Measurements from ENCODE around the gene NFKBIE. TPM values are rescaled to one million over a fixed set of nuclear protein-coding genes. Genes with fewer than 3 reads are reported as not detected.
A peak's percentile ranks its signal among the peaks of the same experiment; 100 is the strongest.

NFKBIE gene
- total and polyA plus RNA-seq, 9 of the 15 experiments (the other 6 are each of a cell fraction or from before 2014, with no cell fraction given) = 2.1 to 16.4 (median 11.7) TPM

- TF ChIP-seq, protein P1, sequence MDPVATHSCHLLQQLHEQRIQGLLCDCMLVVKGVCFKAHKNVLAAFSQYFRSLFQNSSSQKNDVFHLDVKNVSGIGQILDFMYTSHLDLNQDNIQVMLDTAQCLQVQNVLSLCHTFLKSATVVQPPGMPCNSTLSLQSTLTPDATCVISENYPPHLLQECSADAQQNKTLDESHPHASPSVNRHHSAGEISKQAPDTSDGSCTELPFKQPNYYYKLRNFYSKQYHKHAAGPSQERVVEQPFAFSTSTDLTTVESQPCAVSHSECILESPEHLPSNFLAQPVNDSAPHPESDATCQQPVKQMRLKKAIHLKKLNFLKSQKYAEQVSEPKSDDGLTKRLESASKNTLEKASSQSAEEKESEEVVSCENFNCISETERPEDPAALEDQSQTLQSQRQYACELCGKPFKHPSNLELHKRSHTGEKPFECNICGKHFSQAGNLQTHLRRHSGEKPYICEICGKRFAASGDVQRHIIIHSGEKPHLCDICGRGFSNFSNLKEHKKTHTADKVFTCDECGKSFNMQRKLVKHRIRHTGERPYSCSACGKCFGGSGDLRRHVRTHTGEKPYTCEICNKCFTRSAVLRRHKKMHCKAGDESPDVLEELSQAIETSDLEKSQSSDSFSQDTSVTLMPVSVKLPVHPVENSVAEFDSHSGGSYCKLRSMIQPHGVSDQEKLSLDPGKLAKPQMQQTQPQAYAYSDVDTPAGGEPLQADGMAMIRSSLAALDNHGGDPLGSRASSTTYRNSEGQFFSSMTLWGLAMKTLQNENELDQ (CRISPR knock-in tag; IDR thresholded peaks at IDR 0.05; ENCODE audit: borderline replicate concordance) = peak; percentile 70; the same call in 1 of the 2 replicates
- TF ChIP-seq CEBPG (CRISPR knock-in tag; IDR thresholded peaks at IDR 0.05) (no peak), CEBPG (tag; conservative IDR thresholded peaks at IDR 0.05 in 1 of 2, IDR thresholded peaks at IDR 0.05 in 1 of 2) (no peak), ZBTB26 (CRISPR knock-in tag; IDR thresholded peaks at IDR 0.05) (no peak), RBM17 (IDR thresholded peaks at IDR 0.05; ENCODE audit: borderline replicate concordance, low read depth, low read length) (no peak), RBM34 (IDR thresholded peaks at IDR 0.05; ENCODE audit: borderline replicate concordance, insufficient read depth, low read length) (no peak), SLC30A9 (CRISPR knock-in tag; IDR thresholded peaks at IDR 0.05) (no peak), ZNF124 (CRISPR knock-in tag; IDR thresholded peaks at IDR 0.05) (no peak), HDGF (IDR thresholded peaks at IDR 0.05) (no peak), KDM2B (CRISPR knock-in tag; IDR thresholded peaks at IDR 0.05) (0 out of 2 replicates have a peak, but pooled peaks have one; percentile 20), TAF7 (tag; IDR thresholded peaks at IDR 0.05) (0 out of 2 replicates have a peak, but pooled peaks have one; percentile 4), DPF2 (IDR thresholded peaks at IDR 0.05) (peak; percentile 74; the same call in 1 of the 2 replicates), HNRNPLL (IDR thresholded peaks at IDR 0.05; ENCODE audit: low read depth, low read length, poor library complexity, severe bottlenecking) (no peak), PHTF2 (CRISPR knock-in tag; IDR thresholded peaks at IDR 0.05) (no peak), SMAD4 (CRISPR knock-in tag; conservative IDR thresholded peaks at IDR 0.05) (peak; percentile 75; the same call in 1 of the 2 replicates)
- TF ChIP-seq, protein P2, sequence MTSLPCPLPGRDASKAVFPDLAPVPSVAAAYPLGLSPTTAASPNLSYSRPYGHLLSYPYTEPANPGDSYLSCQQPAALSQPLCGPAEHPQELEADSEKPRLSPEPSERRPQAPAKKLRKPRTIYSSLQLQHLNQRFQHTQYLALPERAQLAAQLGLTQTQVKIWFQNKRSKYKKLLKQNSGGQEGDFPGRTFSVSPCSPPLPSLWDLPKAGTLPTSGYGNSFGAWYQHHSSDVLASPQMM (CRISPR knock-in tag; IDR thresholded peaks at IDR 0.05) = no peak
- TF ChIP-seq, protein P3, sequence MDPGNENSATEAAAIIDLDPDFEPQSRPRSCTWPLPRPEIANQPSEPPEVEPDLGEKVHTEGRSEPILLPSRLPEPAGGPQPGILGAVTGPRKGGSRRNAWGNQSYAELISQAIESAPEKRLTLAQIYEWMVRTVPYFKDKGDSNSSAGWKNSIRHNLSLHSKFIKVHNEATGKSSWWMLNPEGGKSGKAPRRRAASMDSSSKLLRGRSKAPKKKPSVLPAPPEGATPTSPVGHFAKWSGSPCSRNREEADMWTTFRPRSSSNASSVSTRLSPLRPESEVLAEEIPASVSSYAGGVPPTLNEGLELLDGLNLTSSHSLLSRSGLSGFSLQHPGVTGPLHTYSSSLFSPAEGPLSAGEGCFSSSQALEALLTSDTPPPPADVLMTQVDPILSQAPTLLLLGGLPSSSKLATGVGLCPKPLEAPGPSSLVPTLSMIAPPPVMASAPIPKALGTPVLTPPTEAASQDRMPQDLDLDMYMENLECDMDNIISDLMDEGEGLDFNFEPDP (CRISPR knock-in tag; IDR thresholded peaks at IDR 0.05) = no peak
Observed at GRCh38 chr6:44257025-44257752, 8.2 kb downstream of the NFKBIE start, which contains the start of gene SLC35B2 (continued).
